Hypothalamus (tissue), 51 donors: ENCODE results near the gene C1QL4.
"Not testable (repeated sequence)": the region's sequence is repeated elsewhere in the genome, so short reads cannot be mapped to it uniquely, and the experiment has no call there.

Experiments used
- DNase-seq, 51 donors: peaks; one replicate each; lab custom pipeline; 2025; lab: John Stamatoyannopoulos, UW

The C1QL4 gene

GRCh38 chr12:49310451-49311000 is 26.5 kb downstream of the C1QL4 start:
- not testable (repeated sequence) for DNase-seq

GRCh38 chr12:49309386-49309785 is 27.6 kb downstream of the C1QL4 start:
- no peak for DNase-seq

- DNase-seq: no peak
Observed at GRCh38 chr12:49305762-49306510, 31.1 kb downstream of the C1QL4 start.

GRCh38 chr12:49304161-49304560 is 32.8 kb downstream of the C1QL4 start:
- no peak for DNase-seq

- DNase-seq: no peak
Observed at GRCh38 chr12:49301760-49302159, 35.2 kb downstream of the C1QL4 start.

GRCh38 chr12:49298160-49298559 is 38.8 kb downstream of the C1QL4 start:
- DNase-seq: no peak

- no peak for DNase-seq
Observed at GRCh38 chr12:49297695-49298060, 39.3 kb downstream of the C1QL4 start.

- DNase-seq: no peak
Observed at GRCh38 chr12:49296836-49297694, 39.9 kb downstream of the C1QL4 start.

- DNase-seq: peak in 2 of 51 donors; percentile 12 to 13
Observed at GRCh38 chr12:49296034-49296835, 40.8 kb downstream of the C1QL4 start.

- no peak for DNase-seq
Observed at GRCh38 chr12:49295082-49295936, 41.7 kb downstream of the C1QL4 start, which contains the start of gene PRPH. Gene PRPH, plus strand, starts transcription at chr12:49295147. Its CDS starts 54 bp downstream, at chr12:49295201.

GRCh38 chr12:49294804-49295081 is 42.2 kb downstream of the C1QL4 start:
- no peak for DNase-seq

GRCh38 chr12:49294086-49294803 is 42.7 kb downstream of the C1QL4 start:
- no peak for DNase-seq

- peak in 13 of 51 donors; percentile 5 to 37 (median 12) for DNase-seq
Observed at GRCh38 chr12:49293056-49293956, 43.7 kb downstream of the C1QL4 start.

GRCh38 chr12:49292729-49293055 is 44.3 kb downstream of the C1QL4 start:
- no peak for DNase-seq

- DNase-seq: no peak
Observed at GRCh38 chr12:49288922-49289555, 47.9 kb downstream of the C1QL4 start.

- peak in 25 of 51 donors; percentile 5 to 57 (median 22) for DNase-seq
Observed at GRCh38 chr12:49288412-49288853, 48.6 kb downstream of the C1QL4 start.

GRCh38 chr12:49287876-49288275 is 49.1 kb downstream of the C1QL4 start:
- DNase-seq: no peak

- no peak for DNase-seq
Observed at GRCh38 chr12:49284672-49285071, 52.3 kb downstream of the C1QL4 start.
